Measurements from ENCODE around the gene CTDSP2.

- TF ChIP-seq POLR2AphosphoS5 (IDR thresholded peaks at IDR 0.05; ENCODE audit: low read depth, low read length) (no peak), POLR2A (IDR thresholded peaks at IDR 0.05; ENCODE audit: low read depth, low read length) (no peak), TAF1 (IDR thresholded peaks at IDR 0.05; ENCODE audit: borderline replicate concordance, low read depth, low read length) (no peak)
These were observed at the start of gene CTDSP2 for GRCh38 chr12:57846577-57847319.
